Measurements from ENCODE around the gene NFKBIL1. TPM values are rescaled to one million over a fixed set of nuclear protein-coding genes. Genes with fewer than 3 reads are reported as not detected.
A peak's percentile ranks its signal among the peaks of the same experiment; 100 is the strongest.

Gene NFKBIL1
- total RNA-seq, 2 donors from 2014 or later, result 5.6 to 27.0 TPM

- H3K9me3 ChIP-seq, result no peaks in the 10 kb centered on the region
- peaks cover 7% of the 10 kb centered on the region for H3K4me1 ChIP-seq
- TF ChIP-seq POLR2A (IDR thresholded peaks at IDR 0.05) (no peak), CTCF (IDR thresholded peaks at IDR 0.05) (no peak)
- DNase-seq, result peak in 1 of 4 donors; percentile 65
- no peak overlapping the region for H3K4me3 ChIP-seq
- H3K27ac ChIP-seq, result peak overlapping the region in 2 of 4 donors; percentile 21 to 53
- peaks cover 10 to 11% of the 10 kb centered on the region in 2 donors for H3K36me3 ChIP-seq (replicated peaks in 1 of 2; ENCODE audit: insufficient read depth in 1 of 2, low read depth in 2 of 2)
- intact Hi-C loops (cut with DNase I), result no loop called here
- WGBS, 2 donors, result 65 to 92% methylated on average over 14 of the region's 14 CpGs
- no peaks in the 10 kb centered on the region for H3K27me3 ChIP-seq
- ATAC-seq, result no peak
Measured at GRCh38 chr6:31558631-31559500, 11.5 kb downstream of the NFKBIL1 start.

- Histone ChIP-seq H3K36me3 (replicated peaks in 1 of 2; ENCODE audit: insufficient read depth in 1 of 2, low read depth in 2 of 2) (peaks cover 10 to 11% of the 10 kb centered on the region in 2 donors), H3K4me3 (no peak overlapping the region), H3K27me3 (no peaks in the 10 kb centered on the region), H3K9me3 (no peaks in the 10 kb centered on the region), H3K27ac (peak overlapping the region in 2 of 4 donors; percentile 21 to 53), H3K4me1 (peaks cover 7% of the 10 kb centered on the region)
- TF ChIP-seq POLR2A (IDR thresholded peaks at IDR 0.05), result no peak
- ATAC-seq (no peak), DNase-seq (no peak)
- intact Hi-C loops (cut with DNase I), result no loop called here
- WGBS, 2 donors, result 72 to 77% methylated on average over 4 of the region's 4 CpGs
Measured at GRCh38 chr6:31559606-31559957, 12.2 kb downstream of the NFKBIL1 start.

GRCh38 chr6:31559958-31560696 lies 12.7 kb downstream of the NFKBIL1 start:
- DNase-seq (peak in 2 of 4 donors; percentile 25 to 69), ATAC-seq (peak; percentile 66)
- no peak overlapping the region for H3K4me3 ChIP-seq
- intact Hi-C loops (cut with DNase I), result no loop called here
- H3K27me3 ChIP-seq, result no peaks in the 10 kb centered on the region
- peaks cover 10 to 11% of the 10 kb centered on the region in 2 donors for H3K36me3 ChIP-seq (replicated peaks in 1 of 2; ENCODE audit: insufficient read depth in 1 of 2, low read depth in 2 of 2)
- TF ChIP-seq POLR2A (IDR thresholded peaks at IDR 0.05) (no peak), CTCF (IDR thresholded peaks at IDR 0.05) (no peak)
- H3K27ac ChIP-seq, result peak overlapping the region in 2 of 4 donors; percentile 21 to 53
- H3K9me3 ChIP-seq, result no peaks in the 10 kb centered on the region
- peaks cover 7% of the 10 kb centered on the region for H3K4me1 ChIP-seq
- WGBS, 2 donors, result 58 to 85% methylated on average over 7 of the region's 7 CpGs

GRCh38 chr6:31560697-31561058 lies 13.3 kb downstream of the NFKBIL1 start:
- no peak for DNase-seq
- Histone ChIP-seq H3K27ac (peak overlapping the region in 1 of 4 donors; percentile 53), H3K27me3 (no peaks in the 10 kb centered on the region), H3K36me3 (replicated peaks in 1 of 2; ENCODE audit: insufficient read depth in 1 of 2, low read depth in 2 of 2) (peaks cover 10 to 11% of the 10 kb centered on the region in 2 donors), H3K9me3 (no peaks in the 10 kb centered on the region), H3K4me3 (no peak overlapping the region), H3K4me1 (peaks cover 7% of the 10 kb centered on the region)
- no peak for ATAC-seq
- TF ChIP-seq CTCF (IDR thresholded peaks at IDR 0.05) (no peak), POLR2A (IDR thresholded peaks at IDR 0.05) (peak in 1 of 3 donors; percentile 2)
- intact Hi-C loops (cut with DNase I), result no loop called here

Measured in body of pancreas (tissue), 4 donors.